Measurements from ENCODE around the gene TSC22D1.
A peak's percentile ranks its signal among the peaks of the same experiment; 100 is the strongest.

Gene TSC22D1

GRCh38 chr13:44397766-44398223 is 178.3 kb downstream of the TSC22D1 start:
- peak; percentile 27 for DNase-seq (ENCODE audit: low read depth, low spot score)
- in situ Hi-C loops (cut with HindIII; ENCODE audit: low sequenced_read_pairs), result no loop called here
- H3K4me3 ChIP-seq (ENCODE audit: low read depth, low read length), result no peak overlapping the region
- TF ChIP-seq CTCF (IDR thresholded peaks at IDR 0.05; ENCODE audit: low read depth, low read length), result no peak

- in situ Hi-C loops (cut with HindIII; ENCODE audit: low sequenced_read_pairs), result no loop called here
Observed at GRCh38 chr13:44396701-44397580, 179.2 kb downstream of the TSC22D1 start.

GRCh38 chr13:44395976-44396694 is 180.0 kb downstream of the TSC22D1 start:
- no peak overlapping the region for H3K4me3 ChIP-seq (ENCODE audit: low read depth, low read length)
- no peak for DNase-seq (ENCODE audit: low read depth, low spot score)
- in situ Hi-C loops (cut with HindIII; ENCODE audit: low sequenced_read_pairs), result no loop called here
- no peak for TF ChIP-seq CTCF (IDR thresholded peaks at IDR 0.05; ENCODE audit: low read depth, low read length)

More at GRCh38 chr13:44396701-44397580, 179.2 kb downstream of the TSC22D1 start:
- no peak for TF ChIP-seq CTCF (IDR thresholded peaks at IDR 0.05; ENCODE audit: low read depth, low read length)
- no peak overlapping the region for H3K4me3 ChIP-seq (ENCODE audit: low read depth, low read length)
- DNase-seq (ENCODE audit: low read depth, low spot score), result peak; percentile 70

GRCh38 chr13:44394658-44395057 is 181.5 kb downstream of the TSC22D1 start:
- no peak for TF ChIP-seq CTCF (IDR thresholded peaks at IDR 0.05; ENCODE audit: low read depth, low read length)
- H3K4me3 ChIP-seq (ENCODE audit: low read depth, low read length), result no peak overlapping the region
- no peak for DNase-seq (ENCODE audit: low read depth, low spot score)
- in situ Hi-C loops (cut with HindIII; ENCODE audit: low sequenced_read_pairs), result no loop called here

- no peak overlapping the region for H3K4me3 ChIP-seq (ENCODE audit: low read depth, low read length)
- in situ Hi-C loops (cut with HindIII; ENCODE audit: low sequenced_read_pairs), result no loop called here
- TF ChIP-seq CTCF (IDR thresholded peaks at IDR 0.05; ENCODE audit: low read depth, low read length), result no peak
- peak; percentile 71 for DNase-seq (ENCODE audit: low read depth, low spot score)
Observed at GRCh38 chr13:44393391-44393790, 182.7 kb downstream of the TSC22D1 start.

- H3K4me3 ChIP-seq (ENCODE audit: low read depth, low read length), result no peak overlapping the region
- no peak for DNase-seq (ENCODE audit: low read depth, low spot score)
- in situ Hi-C loops (cut with HindIII; ENCODE audit: low sequenced_read_pairs), result no loop called here
- TF ChIP-seq CTCF (IDR thresholded peaks at IDR 0.05; ENCODE audit: low read depth, low read length), result no peak
Observed at GRCh38 chr13:44389876-44390275, 186.3 kb downstream of the TSC22D1 start.

Measured in astrocyte of the spinal cord (primary cell).